ENCODE results near the gene SPIRE2. TPM values are rescaled to one million over a fixed set of nuclear protein-coding genes. Genes with fewer than 3 reads are reported as not detected.

Gene SPIRE2
- total and polyA plus RNA-seq, 2 of the 13 experiments (the other 11 are each of a cell fraction or from before 2014, with no cell fraction given): 13.3 to 37.5 TPM

GRCh38 chr16:89873972-89874689 is 45.9 kb downstream of the SPIRE2 start (continued):
- TF ChIP-seq ATF2 (CRISPR knock-in tag; IDR thresholded peaks at IDR 0.05) (no peak), MED13 (CRISPR knock-in tag; IDR thresholded peaks at IDR 0.05) (no peak), HDAC6 (IDR thresholded peaks at IDR 0.05; ENCODE audit: low read depth, low read length) (no peak), NCOA5 (CRISPR knock-in tag; IDR thresholded peaks at IDR 0.05) (no peak), RFXAP (CRISPR knock-in tag; IDR thresholded peaks at IDR 0.05; ENCODE audit: borderline replicate concordance) (no peak), CBX1 (IDR thresholded peaks at IDR 0.05; ENCODE audit: low read depth) (no peak), ZNF276 (CRISPR knock-in tag; IDR thresholded peaks at IDR 0.05; ENCODE audit: low read depth) (no peak), NFE2 (CRISPR knock-in tag; IDR thresholded peaks at IDR 0.05) (no peak), PBX3 (CRISPR knock-in tag; IDR thresholded peaks at IDR 0.05; ENCODE audit: borderline replicate concordance) (no peak), SMARCC2 (IDR thresholded peaks at IDR 0.05) (no peak), ZXDC (CRISPR knock-in tag; IDR thresholded peaks at IDR 0.05) (no peak), ZNF564 (CRISPR knock-in tag; IDR thresholded peaks at IDR 0.05) (no peak), ZNF34 (CRISPR knock-in tag; IDR thresholded peaks at IDR 0.05; ENCODE audit: borderline replicate concordance) (no peak), REL (CRISPR knock-in tag; conservative IDR thresholded peaks at IDR 0.05) (no peak), ZNF746 (CRISPR knock-in tag; IDR thresholded peaks at IDR 0.05) (no peak), EZH2 (conservative IDR thresholded peaks at IDR 0.05; ENCODE audit: low read depth, low read length) (no peak), FOXJ3 (CRISPR knock-in tag; IDR thresholded peaks at IDR 0.05; ENCODE audit: borderline replicate concordance) (no peak), ZNF546 (CRISPR knock-in tag; conservative IDR thresholded peaks at IDR 0.05) (no peak), ZNF382 (CRISPR knock-in tag; IDR thresholded peaks at IDR 0.05; ENCODE audit: borderline replicate concordance) (no peak), ZFP1 (CRISPR knock-in tag; IDR thresholded peaks at IDR 0.05) (no peak), ZSCAN25 (CRISPR knock-in tag; IDR thresholded peaks at IDR 0.05) (0 out of 2 replicates have a peak, but pooled peaks have one; percentile 22), ZNF704 (CRISPR knock-in tag; IDR thresholded peaks at IDR 0.05; ENCODE audit: borderline replicate concordance) (no peak), IKZF1 (IDR thresholded peaks at IDR 0.05) (no peak)

Measured in HepG2 (cell line).